WI38 (cell line): ENCODE measurements around the gene SPATA16.
"Not testable (repeated sequence)": the region's sequence is repeated elsewhere in the genome, so short reads cannot be mapped to it uniquely, and the experiment has no call there.

Experiments
- H3K4me3 ChIP-seq: 2 replicates; pipeline ENCODE4 v1.5.1; 2011; ENCODE audit warnings: low read depth, mild to moderate bottlenecking, control low read depth, low read length
- CTCF ChIP-seq: IDR thresholded peaks from 2 replicates; pipeline ENCODE4 v1.5.1; 2012; ENCODE audit warnings: low read depth, mild to moderate bottlenecking, control low read depth, low read length

Gene SPATA16

GRCh38 chr3:173140986-173141385, at the start of gene SPATA16:
TSS of gene SPATA16 (minus strand) at chr3:173141235. CDS start at chr3:173117731, 23,504 bp downstream.
- no peak within 1 kb of the TSS for H3K4me3 ChIP-seq
- no peak for TF ChIP-seq CTCF

GRCh38 chr3:173183022-173183421, 42.0 kb upstream of the SPATA16 start:
- not testable (repeated sequence) for H3K4me3 ChIP-seq

GRCh38 chr3:173173652-173174051, 32.6 kb upstream of the SPATA16 start:
- TF ChIP-seq CTCF = no peak
- no peak overlapping the region for H3K4me3 ChIP-seq

GRCh38 chr3:173159139-173159538, 18.1 kb upstream of the SPATA16 start:
- not testable (repeated sequence) for H3K4me3 ChIP-seq

- H3K4me3 ChIP-seq = not testable (repeated sequence)
Observed at GRCh38 chr3:173156533-173156932, 15.5 kb upstream of the SPATA16 start.

- H3K4me3 ChIP-seq = no peak overlapping the region
Observed at GRCh38 chr3:173153631-173154030, 12.6 kb upstream of the SPATA16 start.

GRCh38 chr3:173139420-173139819, 1.6 kb downstream of the SPATA16 start:
- no peak for TF ChIP-seq CTCF
- no peak overlapping the region for H3K4me3 ChIP-seq

More at GRCh38 chr3:173153631-173154030, 12.6 kb upstream of the SPATA16 start:
- TF ChIP-seq CTCF = no peak

- H3K4me3 ChIP-seq = no peak overlapping the region
- TF ChIP-seq CTCF = no peak
Observed at GRCh38 chr3:173138026-173138425, 3.0 kb downstream of the SPATA16 start.

- TF ChIP-seq CTCF = no peak
- H3K4me3 ChIP-seq = no peak overlapping the region
Observed at GRCh38 chr3:173135059-173135458, 6.0 kb downstream of the SPATA16 start.
